Mesendoderm (in vitro differentiated cells): Measurements from ENCODE around the gene FMN1.

Experiments
- DNase-seq: peaks from one replicate; pipeline ENCODE4 v3.0.0; 2013
- H2AK5ac ChIP-seq: 2 replicates; pipeline ENCODE4 v1.6.1; 2013; ENCODE audit warnings: low read length, inconsistent platforms
- H2BK120ac ChIP-seq: 2 replicates; pipeline ENCODE4 v1.6.1; 2013; ENCODE audit warnings: low read depth, mild to moderate bottlenecking, low read length, moderate library complexity, mixed read lengths
- H2BK15ac ChIP-seq: replicated peaks from 2 replicates; pipeline ENCODE4 v1.6.1; 2013; ENCODE audit warnings: low read depth, mild to moderate bottlenecking, moderate library complexity
- H2BK5ac ChIP-seq: 2 replicates; pipeline ENCODE4 v1.6.1; 2013; ENCODE audit warnings: low read length, inconsistent platforms
- H3K18ac ChIP-seq: 2 replicates; pipeline ENCODE4 v1.6.1; 2013; ENCODE audit warnings: mild to moderate bottlenecking, low read length, mixed read lengths
- H3K23ac ChIP-seq: one replicate; pipeline ENCODE4 v1.6.1; 2013; ENCODE audit warnings: low read length
- H3K27ac ChIP-seq: 2 replicates; pipeline ENCODE4 v1.5.1; 2013; ENCODE audit warnings: low read depth, mild to moderate bottlenecking, inconsistent platforms, low read length, moderate library complexity
- H3K27me3 ChIP-seq: 2 replicates; pipeline ENCODE4 v1.6.1; 2013; ENCODE audit warnings: low read length, control low read depth, mild to moderate bottlenecking, inconsistent platforms; ENCODE audit not compliant: insufficient read depth, poor library complexity
- H3K36me3 ChIP-seq: 2 replicates; pipeline ENCODE4 v1.6.1; 2013; ENCODE audit warnings: low read length, inconsistent platforms; ENCODE audit not compliant: control insufficient read depth, insufficient read depth
- H3K4ac ChIP-seq: one replicate; pipeline ENCODE4 v1.6.1; 2013; ENCODE audit warnings: low read depth, mild to moderate bottlenecking, low read length, moderate library complexity
- H3K4me1 ChIP-seq: 2 replicates; pipeline ENCODE4 v1.6.1; 2013; ENCODE audit warnings: low read depth, low read length, inconsistent platforms; ENCODE audit not compliant: control insufficient read depth
- H3K4me2 ChIP-seq: 2 replicates; pipeline ENCODE4 v1.6.1; 2013; ENCODE audit warnings: low read length
- H3K4me3 ChIP-seq: 2 replicates; pipeline ENCODE4 v1.5.1; 2013; ENCODE audit warnings: mild to moderate bottlenecking, low read length
- H3K56ac ChIP-seq: one replicate; pipeline ENCODE4 v1.6.1; 2013; ENCODE audit warnings: low read length
- H3K79me1 ChIP-seq: 2 replicates; pipeline ENCODE4 v1.6.1; 2013; ENCODE audit warnings: low read length, inconsistent platforms
- H3K79me2 ChIP-seq: 2 replicates; pipeline ENCODE4 v1.6.1; 2013; ENCODE audit warnings: mild to moderate bottlenecking, low read length; ENCODE audit not compliant: control insufficient read depth, insufficient read depth
- H3K9ac ChIP-seq: 2 replicates; pipeline ENCODE4 v1.6.1; 2013; ENCODE audit warnings: low read length, inconsistent platforms
- H4K5ac ChIP-seq: one replicate; pipeline ENCODE4 v1.6.1; 2013; ENCODE audit warnings: low read length
- H4K8ac ChIP-seq: one replicate; pipeline ENCODE4 v1.6.1; 2013; ENCODE audit warnings: low read depth, mild to moderate bottlenecking, control low read depth, low read length, moderate library complexity
- WGBS: extraction: QIAGEN DNeasy Blood & Tissue Kit; methylation state at CpG from one replicate; pipeline ENCODE4 v1.1.7; 2013; ENCODE audit warnings: low lambda C conversion rate, missing lambda C conversion rate; ENCODE audit not compliant: insufficient coverage; ENCODE audit errors: extremely low coverage; 5-methylcytosine and 5-hydroxymethylcytosine counted together

FMN1 gene

GRCh38 chr15:33113666-33114373 lies 80.7 kb downstream of the FMN1 start:
- Histone ChIP-seq H4K5ac (no peak overlapping the region), H3K4me2 (no peak overlapping the region), H3K27ac (no peak overlapping the region), H3K9ac (no peak overlapping the region), H3K79me2 (no peaks in the 10 kb centered on the region), H3K79me1 (no peaks in the 10 kb centered on the region), H3K4me3 (no peak overlapping the region), H2BK15ac (no peak overlapping the region), H3K18ac (no peak overlapping the region), H3K4ac (no peak overlapping the region), H3K36me3 (no peaks in the 10 kb centered on the region), H2BK5ac (no peak overlapping the region), H3K4me1 (no peaks in the 10 kb centered on the region), H3K27me3 (no peaks in the 10 kb centered on the region), H3K23ac (no peak overlapping the region), H2BK120ac (no peak overlapping the region), H4K8ac (no peak overlapping the region), H2AK5ac (no peak overlapping the region), H3K56ac (no peak overlapping the region)
- DNase-seq: no peak
- WGBS: no CpG with 5 or more reads among the region's 7 CpGs

DNA sequence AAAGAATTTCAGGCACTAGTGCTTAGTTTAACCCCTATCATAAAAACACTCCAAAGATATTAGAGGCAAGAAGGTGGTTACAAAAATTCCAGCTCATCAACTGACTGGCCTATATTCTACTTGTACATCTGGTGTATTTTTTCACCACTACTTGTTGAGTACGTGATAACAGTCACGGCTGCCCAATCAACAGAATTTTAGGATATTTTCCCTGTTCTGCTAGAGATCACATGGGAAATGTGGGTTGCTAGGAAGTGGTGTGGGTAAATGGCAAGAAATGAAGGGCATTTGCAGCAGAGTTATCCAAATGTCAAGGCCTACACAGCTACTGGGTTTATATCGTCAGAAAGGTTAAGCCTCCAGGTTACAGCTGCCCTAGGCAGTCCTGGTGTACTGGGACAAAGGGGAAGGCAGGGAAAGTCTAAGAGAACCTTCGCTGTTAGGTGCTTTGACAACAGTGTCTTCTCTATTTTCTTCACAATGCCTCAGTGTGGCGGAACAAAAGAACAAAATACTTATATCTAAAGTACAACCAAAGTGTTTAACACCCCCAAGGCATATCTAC lies 81.9 kb downstream of the FMN1 start:
- H4K8ac ChIP-seq: no peak overlapping the region
- H3K4me3 ChIP-seq: no peak overlapping the region
- no peak overlapping the region for H2BK5ac ChIP-seq
- no peaks in the 10 kb centered on the region for H3K79me2 ChIP-seq
- no peak overlapping the region for H2BK15ac ChIP-seq
- peak overlapping the region; percentile 5 for H3K18ac ChIP-seq
- H3K9ac ChIP-seq: no peak overlapping the region
- H3K4me2 ChIP-seq: no peak overlapping the region
- H3K36me3 ChIP-seq: no peaks in the 10 kb centered on the region
- no peak overlapping the region for H3K56ac ChIP-seq
- H3K4ac ChIP-seq: no peak overlapping the region
- no peak overlapping the region for H3K23ac ChIP-seq
- no CpG with 5 or more reads among the region's 5 CpGs for WGBS
- H3K79me1 ChIP-seq: no peaks in the 10 kb centered on the region
- no peak for DNase-seq
- H3K27me3 ChIP-seq: no peaks in the 10 kb centered on the region
- H3K4me1 ChIP-seq: peaks cover 2% of the 10 kb centered on the region
- H4K5ac ChIP-seq: no peak overlapping the region
- H2AK5ac ChIP-seq: no peak overlapping the region
- H3K27ac ChIP-seq: no peak overlapping the region
- H2BK120ac ChIP-seq: no peak overlapping the region

- H3K4me1 ChIP-seq: peaks cover 3% of the 10 kb centered on the region
- H4K8ac ChIP-seq: no peak overlapping the region
- no peak overlapping the region for H3K4me2 ChIP-seq
- H4K5ac ChIP-seq: no peak overlapping the region
- no peak overlapping the region for H2BK5ac ChIP-seq
- H3K27ac ChIP-seq: no peak overlapping the region
- H3K23ac ChIP-seq: no peak overlapping the region
- H3K79me2 ChIP-seq: no peaks in the 10 kb centered on the region
- H2AK5ac ChIP-seq: no peak overlapping the region
- H3K9ac ChIP-seq: no peak overlapping the region
- no peak overlapping the region for H3K4ac ChIP-seq
- H3K27me3 ChIP-seq: no peaks in the 10 kb centered on the region
- H3K56ac ChIP-seq: no peak overlapping the region
- no peaks in the 10 kb centered on the region for H3K36me3 ChIP-seq
- peak; percentile 41 for DNase-seq
- no peak overlapping the region for H3K18ac ChIP-seq
- no peaks in the 10 kb centered on the region for H3K79me1 ChIP-seq
- H2BK15ac ChIP-seq: no peak overlapping the region
- no peak overlapping the region for H3K4me3 ChIP-seq
- H2BK120ac ChIP-seq: no peak overlapping the region
- no CpG with 5 or more reads among the region's 1 CpG for WGBS
Observed at GRCh38 chr15:33111041-33111451, 83.5 kb downstream of the FMN1 start.

DNA sequence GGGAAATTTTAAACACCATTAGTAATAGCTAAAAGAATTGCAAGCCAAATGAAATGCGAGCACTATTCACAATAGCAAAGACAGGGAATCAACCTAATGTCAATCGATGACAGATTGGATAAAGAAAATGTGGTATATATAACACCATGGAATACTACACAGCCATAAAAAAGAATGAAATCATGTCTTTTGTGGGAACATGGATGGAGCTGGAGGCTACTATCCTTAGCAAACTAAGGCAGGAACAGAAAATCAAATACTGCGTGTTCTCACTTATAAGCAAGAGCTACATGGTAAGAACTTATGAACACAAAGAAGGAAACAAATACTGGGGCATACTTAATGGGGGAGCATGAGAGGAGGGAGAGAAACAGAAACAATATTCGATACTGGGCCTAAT lies 85.2 kb downstream of the FMN1 start:
- H3K79me2 ChIP-seq: no peaks in the 10 kb centered on the region
- H3K79me1 ChIP-seq: no peaks in the 10 kb centered on the region
- H3K18ac ChIP-seq: no peak overlapping the region
- H3K23ac ChIP-seq: no peak overlapping the region
- no peak overlapping the region for H3K27ac ChIP-seq
- no CpG with 5 or more reads among the region's 4 CpGs for WGBS
- H2AK5ac ChIP-seq: no peak overlapping the region
- H2BK5ac ChIP-seq: no peak overlapping the region
- DNase-seq: no peak
- no peak overlapping the region for H2BK15ac ChIP-seq
- H3K27me3 ChIP-seq: no peaks in the 10 kb centered on the region
- H3K9ac ChIP-seq: no peak overlapping the region
- no peak overlapping the region for H4K5ac ChIP-seq
- H3K4me1 ChIP-seq: peaks cover 3% of the 10 kb centered on the region
- H3K4me2 ChIP-seq: no peak overlapping the region
- no peak overlapping the region for H3K4me3 ChIP-seq
- no peak overlapping the region for H3K56ac ChIP-seq
- no peak overlapping the region for H4K8ac ChIP-seq
- H3K4ac ChIP-seq: no peak overlapping the region
- no peak overlapping the region for H2BK120ac ChIP-seq
- no peaks in the 10 kb centered on the region for H3K36me3 ChIP-seq

DNA sequence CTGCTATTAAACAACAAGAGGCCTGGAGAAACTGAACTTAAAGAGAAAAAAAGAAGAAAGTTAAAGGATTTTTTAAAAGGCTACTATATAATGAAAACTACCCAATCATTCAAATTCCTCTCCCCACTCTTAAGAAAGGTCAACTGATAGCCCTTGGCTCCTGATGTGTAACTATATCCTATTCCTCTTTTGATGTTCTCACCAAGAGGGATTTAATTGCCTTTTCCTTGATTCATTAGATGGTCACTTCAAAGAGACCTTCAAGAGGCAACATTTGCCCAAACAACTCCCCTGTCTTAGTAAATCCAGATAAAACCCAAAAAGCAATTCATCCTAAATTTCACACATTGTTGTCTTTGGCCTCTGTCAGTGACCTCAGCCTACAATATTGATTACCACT lies 86.0 kb downstream of the FMN1 start:
- Histone ChIP-seq H3K36me3 (no peaks in the 10 kb centered on the region), H3K79me2 (no peaks in the 10 kb centered on the region), H3K18ac (no peak overlapping the region), H4K5ac (no peak overlapping the region), H3K4me3 (no peak overlapping the region), H2BK5ac (no peak overlapping the region), H3K4ac (no peak overlapping the region), H3K56ac (no peak overlapping the region), H2BK15ac (no peak overlapping the region), H3K9ac (no peak overlapping the region), H3K23ac (no peak overlapping the region), H4K8ac (no peak overlapping the region), H3K4me1 (peaks cover 3% of the 10 kb centered on the region), H2BK120ac (no peak overlapping the region), H3K4me2 (no peak overlapping the region), H3K27me3 (no peaks in the 10 kb centered on the region), H3K79me1 (no peaks in the 10 kb centered on the region), H2AK5ac (no peak overlapping the region), H3K27ac (no peak overlapping the region)
- DNase-seq: peak; percentile 21

- Histone ChIP-seq H3K36me3 (no peaks in the 10 kb centered on the region), H3K23ac (no peak overlapping the region), H3K79me1 (no peaks in the 10 kb centered on the region), H2BK15ac (peak overlapping the region; percentile 36), H3K9ac (no peak overlapping the region), H2BK5ac (no peak overlapping the region), H3K18ac (no peak overlapping the region), H3K4me1 (peaks cover 3% of the 10 kb centered on the region), H3K79me2 (no peaks in the 10 kb centered on the region), H3K4me2 (no peak overlapping the region), H3K4me3 (no peak overlapping the region), H2AK5ac (no peak overlapping the region), H3K4ac (peak overlapping the region; percentile 55), H3K27me3 (no peaks in the 10 kb centered on the region), H2BK120ac (peak overlapping the region; percentile 73), H4K8ac (no peak overlapping the region), H3K27ac (no peak overlapping the region), H4K5ac (no peak overlapping the region), H3K56ac (no peak overlapping the region)
- no CpG with 5 or more reads among the region's 2 CpGs for WGBS
- DNase-seq: no peak
Observed at GRCh38 chr15:33107950-33108349, 86.6 kb downstream of the FMN1 start.
